Kidney glomerular epithelial cell (primary cell): ENCODE measurements around the gene BTRC.
"Not testable (repeated sequence)": the region's sequence is repeated elsewhere in the genome, so short reads cannot be mapped to it uniquely, and the experiment has no call there.

Source experiments
- DNase-seq: peaks from one replicate; lab custom pipeline; 2025; lab: John Stamatoyannopoulos, UW

Gene BTRC

DNA sequence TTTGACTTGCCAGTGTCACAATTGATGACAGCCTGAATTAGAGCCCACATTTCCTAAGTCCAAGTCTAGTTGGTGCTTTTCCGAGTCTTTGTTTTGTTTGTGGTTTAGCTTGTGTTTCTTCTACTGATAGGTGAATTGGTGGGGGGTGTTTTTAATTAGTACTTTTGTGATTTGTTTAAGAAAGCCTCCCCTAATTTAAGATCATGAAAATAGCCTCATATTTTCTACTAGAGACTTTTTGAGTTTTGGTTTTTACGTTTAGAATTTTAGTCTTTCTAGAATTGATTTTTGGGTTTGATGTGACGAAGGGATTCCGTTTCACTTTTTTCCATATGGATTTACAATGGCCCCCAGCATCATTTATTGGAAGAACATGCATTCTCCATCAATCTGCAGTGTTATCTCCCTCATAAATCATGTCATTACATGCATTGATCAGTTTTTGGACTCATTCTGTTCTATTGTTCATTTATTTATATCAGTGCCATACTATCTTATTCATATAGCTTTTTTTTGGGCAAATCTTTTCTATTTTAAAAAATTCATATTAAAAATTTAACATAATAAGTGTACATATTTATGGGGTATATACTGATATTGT, 32.8 kb downstream of the BTRC start:
- DNase-seq: no peak

- no peak for DNase-seq
Measured at GRCh38 chr10:101388676-101389276, 34.8 kb downstream of the BTRC start.

- DNase-seq: not testable (repeated sequence)
Measured at GRCh38 chr10:101389532-101389931, 35.6 kb downstream of the BTRC start.

DNA sequence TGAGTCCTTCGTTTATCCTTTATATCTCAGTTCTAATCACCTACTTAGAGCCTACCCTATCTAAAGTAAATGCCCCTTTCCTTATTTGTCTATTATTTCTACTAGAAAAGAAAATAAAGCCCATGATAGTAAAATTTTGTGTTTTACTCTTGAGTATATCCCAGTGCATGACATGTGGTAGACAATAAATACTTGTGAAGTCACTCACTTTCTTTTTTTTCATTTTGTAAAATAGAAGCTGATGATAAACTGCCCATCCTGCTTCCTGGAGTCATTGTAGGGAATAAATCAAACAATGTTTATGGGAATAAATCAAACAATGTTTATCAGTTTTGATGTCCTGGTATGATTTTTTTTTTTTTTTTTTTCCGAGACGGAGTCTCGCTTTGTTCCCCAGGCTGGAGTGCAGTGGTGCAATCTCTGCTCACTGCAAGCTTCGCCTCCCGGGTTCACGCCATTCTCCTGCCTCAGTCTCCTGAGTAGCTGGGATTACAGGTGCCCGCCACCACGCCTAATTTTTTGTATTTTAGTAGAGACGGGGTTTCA, 36.1 kb downstream of the BTRC start:
- no peak for DNase-seq

GRCh38 chr10:101393378-101393777, 39.4 kb downstream of the BTRC start:
- DNase-seq: no peak

GRCh38 chr10:101394524-101395133, 40.7 kb downstream of the BTRC start:
- no peak for DNase-seq

- no peak for DNase-seq
Measured at GRCh38 chr10:101397140-101397539, 43.2 kb downstream of the BTRC start.

GRCh38 chr10:101400585-101400984, 46.6 kb downstream of the BTRC start:
- no peak for DNase-seq

GRCh38 chr10:101402711-101403110, 48.7 kb downstream of the BTRC start:
- no peak for DNase-seq

- no peak for DNase-seq
Measured at GRCh38 chr10:101403161-101403560, 49.2 kb downstream of the BTRC start.

- no peak for DNase-seq
Measured at GRCh38 chr10:101405001-101405400, 51.0 kb downstream of the BTRC start.

- DNase-seq: no peak
Measured at GRCh38 chr10:101411598-101411997, 57.6 kb downstream of the BTRC start.

- no peak for DNase-seq
Measured at GRCh38 chr10:101414034-101414433, 60.1 kb downstream of the BTRC start.

DNA sequence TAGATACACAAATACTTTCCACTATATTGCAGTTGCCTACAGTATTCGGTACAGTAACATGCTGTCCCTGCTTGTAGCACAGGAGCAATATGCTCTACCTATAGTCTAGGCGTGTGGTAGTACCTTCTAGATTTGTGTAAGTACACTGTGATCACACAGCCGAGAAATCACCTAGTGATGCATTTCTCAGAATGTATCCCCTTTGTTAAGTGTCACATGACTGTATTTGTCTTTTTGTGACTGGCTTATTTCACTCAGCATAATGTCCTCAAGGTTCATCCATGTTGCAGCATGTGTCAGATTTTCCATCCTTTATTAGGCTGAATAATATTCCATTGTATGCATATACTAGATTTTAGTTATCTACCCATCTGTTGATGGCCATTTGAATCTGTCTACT, 61.9 kb downstream of the BTRC start:
- no peak for DNase-seq

DNA sequence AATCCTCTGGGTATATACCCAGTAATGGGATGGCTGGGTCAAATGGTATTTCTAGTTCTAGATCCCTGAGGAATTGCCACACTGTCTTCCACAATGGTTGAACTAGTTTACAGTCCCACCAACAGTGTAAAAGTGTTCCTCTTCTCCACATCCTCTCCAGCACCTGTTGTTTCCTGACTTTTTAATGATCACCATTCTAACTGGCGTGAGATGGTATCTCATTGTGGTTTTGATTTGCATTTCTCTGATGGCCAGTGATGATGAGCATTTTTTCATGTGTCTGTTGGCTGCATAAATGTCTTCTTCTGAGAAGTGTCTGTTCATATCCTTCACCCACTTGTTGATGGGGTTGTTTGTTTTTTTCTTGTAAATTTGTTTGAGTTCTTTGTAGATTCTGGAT, 68.0 kb downstream of the BTRC start:
- DNase-seq: not testable (repeated sequence)

GRCh38 chr10:101425535-101425934, 71.6 kb downstream of the BTRC start:
- no peak for DNase-seq

DNA sequence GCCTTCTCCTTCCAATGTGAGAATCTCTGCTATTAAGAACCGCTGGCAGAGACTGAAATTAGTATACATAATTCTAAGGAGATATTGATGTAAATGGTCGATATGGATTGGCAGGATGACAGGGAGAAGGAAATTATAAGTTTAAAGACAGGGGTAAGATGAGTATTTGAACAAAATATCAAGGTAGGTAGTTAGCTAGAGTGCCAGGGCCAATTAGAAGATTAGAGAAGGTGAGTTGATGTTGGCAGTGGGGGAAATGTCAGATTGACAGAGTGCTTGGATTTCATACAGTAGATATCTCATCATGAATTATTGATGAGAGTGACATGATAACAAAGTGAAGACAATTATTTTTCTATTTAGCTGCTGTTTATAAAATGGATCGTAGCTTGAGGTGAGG, 74.1 kb downstream of the BTRC start:
- no peak for DNase-seq

DNA sequence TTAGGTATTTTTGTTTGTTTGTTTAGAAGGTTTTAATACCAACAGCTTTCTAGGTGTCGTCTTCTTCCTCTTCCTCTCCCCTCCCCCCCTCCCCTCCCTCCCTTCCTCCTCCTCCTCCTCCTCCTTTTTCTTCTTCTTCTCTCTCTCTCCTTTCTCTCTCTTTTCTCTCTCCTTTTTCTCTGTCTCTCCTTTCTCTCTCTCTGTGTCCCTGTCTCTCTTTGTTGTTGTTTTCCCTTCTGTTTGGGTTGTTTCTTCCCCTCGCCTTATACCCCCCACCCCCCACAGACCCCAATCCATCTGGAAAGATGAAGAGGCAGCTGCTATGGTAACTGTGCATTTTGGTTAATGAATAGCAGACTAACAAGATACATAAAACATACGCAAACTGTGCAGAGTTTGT, 75.5 kb downstream of the BTRC start:
- no peak for DNase-seq

DNA sequence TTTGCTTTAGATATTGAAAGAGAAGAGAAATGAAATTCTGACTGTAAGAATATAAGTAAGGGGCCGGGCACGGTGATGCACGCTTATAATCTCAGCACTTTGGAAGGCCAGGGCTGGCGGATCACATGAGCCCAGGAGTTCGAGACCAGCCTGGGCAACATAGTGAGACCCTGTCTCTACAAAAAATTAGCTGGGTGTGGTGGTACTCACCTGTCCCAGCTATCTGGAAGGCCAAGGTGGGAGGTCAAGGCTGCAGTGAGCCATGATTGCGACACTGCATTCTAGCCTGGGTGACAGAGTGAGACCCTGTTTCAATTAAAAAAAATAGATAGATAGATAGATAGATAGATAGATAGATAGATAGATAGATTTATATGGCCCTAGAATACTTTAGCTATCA, 82.3 kb downstream of the BTRC start:
- DNase-seq: no peak

DNA sequence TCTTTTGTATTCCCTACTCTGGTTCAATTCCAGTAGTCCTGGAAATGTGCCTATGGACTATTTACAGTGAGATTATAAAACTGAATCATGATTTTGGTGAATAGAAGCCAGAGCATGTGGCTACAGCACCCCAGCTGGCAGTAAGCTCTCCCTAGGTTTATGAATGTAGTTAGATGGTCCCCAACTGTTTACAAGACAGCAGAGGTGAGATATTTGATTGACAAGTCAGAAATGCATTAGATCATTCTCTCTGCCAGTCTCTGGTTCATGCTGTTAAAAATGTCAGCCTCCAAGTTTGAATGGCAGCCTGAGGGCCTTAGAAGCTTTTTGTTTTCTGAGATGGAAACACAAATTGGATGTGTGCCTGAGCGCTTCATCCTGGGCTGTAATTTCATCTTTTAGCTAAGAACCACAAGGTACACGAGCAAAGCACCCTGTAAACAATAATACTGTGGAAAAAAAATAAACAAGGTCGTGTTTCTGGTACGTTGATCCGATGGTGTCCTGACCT, 85.0 kb downstream of the BTRC start:
- no peak for DNase-seq

- peak; percentile 71 for DNase-seq
Measured at GRCh38 chr10:101441541-101442455, 87.8 kb downstream of the BTRC start.

GRCh38 chr10:101442456-101442800, 88.5 kb downstream of the BTRC start:
- no peak for DNase-seq
